Measurements from ENCODE around the gene LRP1. TPM values are rescaled to one million over a fixed set of nuclear protein-coding genes. Genes with fewer than 3 reads are reported as not detected.

Gene LRP1
- total RNA-seq, 1 donor from 2014 or later: 24.5 TPM

DNA sequence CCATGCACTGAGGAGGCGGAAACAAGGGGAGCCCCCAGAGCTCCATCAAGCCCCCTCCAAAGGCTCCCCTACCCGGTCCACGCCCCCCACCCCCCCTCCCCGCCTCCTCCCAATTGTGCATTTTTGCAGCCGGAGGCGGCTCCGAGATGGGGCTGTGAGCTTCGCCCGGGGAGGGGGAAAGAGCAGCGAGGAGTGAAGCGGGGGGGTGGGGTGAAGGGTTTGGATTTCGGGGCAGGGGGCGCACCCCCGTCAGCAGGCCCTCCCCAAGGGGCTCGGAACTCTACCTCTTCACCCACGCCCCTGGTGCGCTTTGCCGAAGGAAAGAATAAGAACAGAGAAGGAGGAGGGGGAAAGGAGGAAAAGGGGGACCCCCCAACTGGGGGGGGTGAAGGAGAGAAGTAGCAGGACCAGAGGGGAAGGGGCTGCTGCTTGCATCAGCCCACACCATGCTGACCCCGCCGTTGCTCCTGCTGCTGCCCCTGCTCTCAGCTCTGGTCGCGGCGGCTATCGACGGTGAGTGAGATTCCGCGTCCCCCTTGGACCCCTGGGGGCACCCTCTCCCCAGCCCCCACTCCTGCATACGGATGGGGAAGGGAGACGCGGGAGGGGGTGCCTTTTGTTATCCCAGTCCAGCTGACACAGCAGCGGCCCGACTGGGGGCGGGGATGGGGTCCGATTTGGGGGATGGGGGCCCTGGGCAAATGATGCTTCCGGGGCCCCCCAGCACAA lies 400 bp downstream of the LRP1 start:
- TF ChIP-seq, protein P1, sequence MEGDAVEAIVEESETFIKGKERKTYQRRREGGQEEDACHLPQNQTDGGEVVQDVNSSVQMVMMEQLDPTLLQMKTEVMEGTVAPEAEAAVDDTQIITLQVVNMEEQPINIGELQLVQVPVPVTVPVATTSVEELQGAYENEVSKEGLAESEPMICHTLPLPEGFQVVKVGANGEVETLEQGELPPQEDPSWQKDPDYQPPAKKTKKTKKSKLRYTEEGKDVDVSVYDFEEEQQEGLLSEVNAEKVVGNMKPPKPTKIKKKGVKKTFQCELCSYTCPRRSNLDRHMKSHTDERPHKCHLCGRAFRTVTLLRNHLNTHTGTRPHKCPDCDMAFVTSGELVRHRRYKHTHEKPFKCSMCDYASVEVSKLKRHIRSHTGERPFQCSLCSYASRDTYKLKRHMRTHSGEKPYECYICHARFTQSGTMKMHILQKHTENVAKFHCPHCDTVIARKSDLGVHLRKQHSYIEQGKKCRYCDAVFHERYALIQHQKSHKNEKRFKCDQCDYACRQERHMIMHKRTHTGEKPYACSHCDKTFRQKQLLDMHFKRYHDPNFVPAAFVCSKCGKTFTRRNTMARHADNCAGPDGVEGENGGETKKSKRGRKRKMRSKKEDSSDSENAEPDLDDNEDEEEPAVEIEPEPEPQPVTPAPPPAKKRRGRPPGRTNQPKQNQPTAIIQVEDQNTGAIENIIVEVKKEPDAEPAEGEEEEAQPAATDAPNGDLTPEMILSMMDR (IDR thresholded peaks at IDR 0.05; ENCODE audit: insufficient read depth, low read length, severe bottlenecking): no peak
- Histone ChIP-seq H3K36me3 (ENCODE audit: control insufficient read depth, insufficient read depth, low read length) (no peaks in the 10 kb centered on the region), H3K4me3 (ENCODE audit: low read depth, low read length) (peak overlapping the region; percentile 58), H3K27me3 (ENCODE audit: control insufficient read depth, insufficient read depth, low read length) (no peaks in the 10 kb centered on the region)
- no peak for DNase-seq (ENCODE audit: low read depth)
- FAIRE-seq: no peak

DNA sequence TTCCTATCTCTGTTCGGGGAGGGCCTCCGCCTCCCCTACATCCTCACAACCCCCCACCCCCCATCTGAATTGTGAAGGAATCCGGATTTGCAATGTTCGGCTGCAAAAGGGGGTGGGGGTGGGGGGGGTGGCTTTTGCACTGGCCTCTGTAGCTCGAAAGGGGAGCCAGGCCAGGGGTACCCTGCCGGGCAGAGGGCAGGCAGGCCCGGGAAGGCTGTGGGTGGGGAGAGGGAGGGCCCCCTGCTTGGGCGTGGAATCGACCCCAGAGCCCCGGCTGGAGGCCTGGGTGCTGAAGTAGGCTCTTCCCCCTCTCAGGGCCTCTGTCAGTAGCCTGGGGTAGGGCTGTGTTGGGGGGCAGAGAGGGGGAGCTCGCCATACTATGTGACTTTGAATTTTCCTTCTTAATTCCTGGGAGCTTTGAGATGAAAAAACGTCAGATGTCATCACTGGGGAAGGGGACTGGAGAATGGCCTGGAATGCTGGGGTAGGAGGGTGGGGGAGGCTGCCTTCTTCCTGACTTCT lies 1.1 kb downstream of the LRP1 start:
- TF ChIP-seq, protein P1 (IDR thresholded peaks at IDR 0.05; ENCODE audit: insufficient read depth, low read length, severe bottlenecking): no peak
- FAIRE-seq: no peak
- peak overlapping the region; percentile 58 for H3K4me3 ChIP-seq (ENCODE audit: low read depth, low read length)
- no peak for DNase-seq (ENCODE audit: low read depth)
- no peaks in the 10 kb centered on the region for H3K36me3 ChIP-seq (ENCODE audit: control insufficient read depth, insufficient read depth, low read length)
- no peaks in the 10 kb centered on the region for H3K27me3 ChIP-seq (ENCODE audit: control insufficient read depth, insufficient read depth, low read length)

DNA sequence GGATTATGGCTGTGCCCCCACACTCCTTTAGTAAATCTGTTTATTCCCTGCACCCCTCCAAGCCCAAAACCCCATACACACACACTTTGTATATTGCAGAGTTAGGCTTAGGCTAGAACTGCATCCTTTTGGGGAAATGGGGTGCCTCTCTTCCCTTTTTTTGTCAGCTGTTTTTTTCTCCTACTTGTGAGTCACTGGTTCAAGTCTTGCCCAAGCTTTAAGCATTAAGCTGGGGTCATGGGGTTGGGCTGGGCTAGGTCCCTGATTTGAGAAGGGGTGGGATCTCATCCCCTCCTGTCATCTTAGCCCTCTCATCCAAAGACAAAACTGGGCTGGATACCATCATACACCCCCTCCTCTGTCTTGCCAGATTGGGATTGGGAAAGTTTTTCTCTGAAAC lies 1.6 kb downstream of the LRP1 start:
- no peak for FAIRE-seq
- Histone ChIP-seq H3K27me3 (ENCODE audit: control insufficient read depth, insufficient read depth, low read length) (no peaks in the 10 kb centered on the region), H3K4me3 (ENCODE audit: low read depth, low read length) (peak overlapping the region; percentile 58), H3K36me3 (ENCODE audit: control insufficient read depth, insufficient read depth, low read length) (no peaks in the 10 kb centered on the region)
- TF ChIP-seq, protein P1 (IDR thresholded peaks at IDR 0.05; ENCODE audit: insufficient read depth, low read length, severe bottlenecking): no peak
- DNase-seq (ENCODE audit: low read depth): peak; percentile 49

DNA sequence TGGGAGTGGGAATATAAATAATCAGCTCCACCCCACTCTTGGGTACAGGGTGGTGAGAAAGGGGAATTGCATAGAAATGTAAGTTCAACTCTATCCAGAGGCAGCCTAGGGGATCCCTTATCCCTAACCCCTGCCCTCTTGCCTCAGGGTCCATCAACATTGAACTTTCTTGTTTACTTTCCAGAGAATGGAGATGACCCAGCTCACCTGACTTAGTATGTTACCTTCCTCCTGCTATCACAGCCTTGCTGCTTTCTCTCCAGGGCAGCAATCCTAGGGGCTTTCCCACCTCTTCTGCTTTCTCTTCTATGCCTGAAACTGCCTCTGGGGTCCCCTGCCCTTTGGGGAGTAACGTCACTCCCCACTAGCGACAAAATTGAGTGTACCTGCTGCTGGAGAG lies 2.7 kb downstream of the LRP1 start:
- no peak for FAIRE-seq
- DNase-seq (ENCODE audit: low read depth): no peak
- Histone ChIP-seq H3K36me3 (ENCODE audit: control insufficient read depth, insufficient read depth, low read length) (no peaks in the 10 kb centered on the region), H3K27me3 (ENCODE audit: control insufficient read depth, insufficient read depth, low read length) (no peaks in the 10 kb centered on the region), H3K4me3 (ENCODE audit: low read depth, low read length) (no peak overlapping the region)
- TF ChIP-seq, protein P1 (IDR thresholded peaks at IDR 0.05; ENCODE audit: insufficient read depth, low read length, severe bottlenecking): no peak

DNA sequence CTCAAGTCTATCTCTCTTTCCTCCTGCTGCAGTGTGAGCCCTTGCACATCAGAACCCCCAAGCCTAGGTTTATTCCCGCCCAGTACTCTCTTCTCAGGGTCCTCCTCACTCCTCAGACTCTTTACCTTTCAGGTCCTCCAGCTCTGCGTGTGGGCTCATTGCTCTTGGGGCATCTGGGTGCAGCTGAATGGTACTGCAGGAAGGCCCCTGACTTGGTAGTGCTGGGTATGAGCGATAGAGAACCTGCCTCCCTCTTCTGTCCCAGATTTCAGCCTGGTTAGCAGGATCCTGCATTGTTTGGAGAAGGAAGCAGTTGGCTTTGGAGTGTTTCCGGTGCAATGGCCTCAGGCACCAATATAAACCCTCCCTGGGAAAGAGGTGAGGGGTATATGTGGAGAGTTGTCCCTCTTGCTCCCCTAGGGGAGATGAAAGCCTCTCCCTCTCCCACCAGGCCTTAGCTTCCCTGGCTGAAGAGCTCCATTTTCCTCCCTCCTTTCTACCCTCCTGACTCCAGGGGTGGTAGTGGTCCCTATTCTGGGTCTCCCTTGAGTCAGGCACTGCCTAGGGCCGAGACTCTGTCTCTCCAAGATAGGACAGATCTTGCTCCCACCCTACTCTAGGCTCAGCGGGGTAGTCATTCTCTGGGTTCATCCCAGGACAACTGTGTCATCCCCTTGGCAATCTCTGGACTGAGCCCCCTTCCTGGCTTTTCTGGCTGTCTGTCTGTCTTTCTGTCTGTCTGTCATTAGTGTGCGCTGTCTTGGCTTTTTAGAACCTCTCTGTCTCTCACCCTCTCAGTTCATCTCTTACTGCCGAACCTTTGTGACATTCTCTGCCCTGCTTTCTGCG lies 3.8 kb downstream of the LRP1 start:
- FAIRE-seq (no peak), DNase-seq (ENCODE audit: low read depth) (no peak)
- Histone ChIP-seq H3K27me3 (ENCODE audit: control insufficient read depth, insufficient read depth, low read length) (no peaks in the 10 kb centered on the region), H3K4me3 (ENCODE audit: low read depth, low read length) (no peak overlapping the region), H3K36me3 (ENCODE audit: control insufficient read depth, insufficient read depth, low read length) (no peaks in the 10 kb centered on the region)
- TF ChIP-seq, protein P1 (IDR thresholded peaks at IDR 0.05; ENCODE audit: insufficient read depth, low read length, severe bottlenecking): no peak

All from bronchial epithelial cell (primary cell).